ENCODE results near the gene TTYH2.

The TTYH2 gene

DNA sequence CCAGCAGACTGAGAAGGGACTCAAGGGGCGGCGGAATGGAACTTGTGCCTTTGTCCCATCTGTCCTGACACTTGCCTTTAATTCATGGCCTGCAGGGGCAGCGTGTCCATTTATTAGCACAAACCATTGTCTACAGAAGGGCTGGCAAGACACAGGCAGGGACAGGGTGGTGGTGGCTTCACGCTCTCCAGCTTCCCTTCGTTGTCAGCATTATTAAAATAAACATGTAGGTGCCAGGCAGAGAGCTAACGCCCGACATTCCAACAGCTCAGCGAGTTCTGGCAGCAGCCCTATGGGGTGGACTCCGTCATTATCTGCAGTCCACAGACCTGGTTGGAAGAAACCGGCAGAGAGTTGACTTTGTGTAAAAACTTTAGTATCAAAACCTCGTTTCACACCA lies 77.0 kb downstream of the TTYH2 start:
- H3K4me2 ChIP-seq (ENCODE audit: low read length): no peak overlapping the region
- H3K9ac ChIP-seq (ENCODE audit: low read length): no peak overlapping the region

GRCh38 chr17:74292495-74292894 lies 79.1 kb downstream of the TTYH2 start:
- TF ChIP-seq, protein P1, sequence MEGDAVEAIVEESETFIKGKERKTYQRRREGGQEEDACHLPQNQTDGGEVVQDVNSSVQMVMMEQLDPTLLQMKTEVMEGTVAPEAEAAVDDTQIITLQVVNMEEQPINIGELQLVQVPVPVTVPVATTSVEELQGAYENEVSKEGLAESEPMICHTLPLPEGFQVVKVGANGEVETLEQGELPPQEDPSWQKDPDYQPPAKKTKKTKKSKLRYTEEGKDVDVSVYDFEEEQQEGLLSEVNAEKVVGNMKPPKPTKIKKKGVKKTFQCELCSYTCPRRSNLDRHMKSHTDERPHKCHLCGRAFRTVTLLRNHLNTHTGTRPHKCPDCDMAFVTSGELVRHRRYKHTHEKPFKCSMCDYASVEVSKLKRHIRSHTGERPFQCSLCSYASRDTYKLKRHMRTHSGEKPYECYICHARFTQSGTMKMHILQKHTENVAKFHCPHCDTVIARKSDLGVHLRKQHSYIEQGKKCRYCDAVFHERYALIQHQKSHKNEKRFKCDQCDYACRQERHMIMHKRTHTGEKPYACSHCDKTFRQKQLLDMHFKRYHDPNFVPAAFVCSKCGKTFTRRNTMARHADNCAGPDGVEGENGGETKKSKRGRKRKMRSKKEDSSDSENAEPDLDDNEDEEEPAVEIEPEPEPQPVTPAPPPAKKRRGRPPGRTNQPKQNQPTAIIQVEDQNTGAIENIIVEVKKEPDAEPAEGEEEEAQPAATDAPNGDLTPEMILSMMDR (IDR thresholded peaks at IDR 0.05; ENCODE audit: low read length): no peak
- TF ChIP-seq EZH2 (IDR thresholded peaks at IDR 0.05; ENCODE audit: borderline replicate concordance, low read length): no peak
- no peaks in the 10 kb centered on the region for H3K36me3 ChIP-seq (ENCODE audit: insufficient read depth, low read length)
- H3K4me3 ChIP-seq (ENCODE audit: low read depth, low read length, poor library complexity, severe bottlenecking): no peak overlapping the region
- H3K4me1 ChIP-seq (ENCODE audit: insufficient read depth, low read length, severe bottlenecking): no peaks in the 10 kb centered on the region
- no peaks in the 10 kb centered on the region for H4K20me1 ChIP-seq (ENCODE audit: insufficient read depth, low read length)
- no peaks in the 10 kb centered on the region for H3F3A ChIP-seq (ENCODE audit: insufficient read depth, low read length)
- no peaks in the 10 kb centered on the region for H3K79me2 ChIP-seq (ENCODE audit: insufficient read depth, low read length)
- H2AFZ ChIP-seq (ENCODE audit: low read length): no peak overlapping the region
- H3K9me2 ChIP-seq (ENCODE audit: low read depth, low read length): no peaks in the 10 kb centered on the region
- no peaks in the 10 kb centered on the region for H3K9me3 ChIP-seq (ENCODE audit: low read length)
- H3K9ac ChIP-seq (ENCODE audit: low read length): no peak overlapping the region
- H3K27me3 ChIP-seq (ENCODE audit: insufficient read depth, low read length): no peaks in the 10 kb centered on the region
- no peak overlapping the region for H3K27ac ChIP-seq (ENCODE audit: low read depth, low read length, poor library complexity, severe bottlenecking)
- H3K4me2 ChIP-seq (ENCODE audit: low read length): no peak overlapping the region

More for the DNA sequence above, 77.0 kb downstream of the TTYH2 start:
- H3K9me2 ChIP-seq (ENCODE audit: low read depth, low read length): no peaks in the 10 kb centered on the region
- H2AFZ ChIP-seq (ENCODE audit: low read length): no peak overlapping the region
- H3F3A ChIP-seq (ENCODE audit: insufficient read depth, low read length): no peaks in the 10 kb centered on the region
- H3K9me3 ChIP-seq (ENCODE audit: low read length): no peaks in the 10 kb centered on the region
- H3K36me3 ChIP-seq (ENCODE audit: insufficient read depth, low read length): no peaks in the 10 kb centered on the region
- no peaks in the 10 kb centered on the region for H3K27me3 ChIP-seq (ENCODE audit: insufficient read depth, low read length)
- H3K27ac ChIP-seq (ENCODE audit: low read depth, low read length, poor library complexity, severe bottlenecking): no peak overlapping the region
- no peaks in the 10 kb centered on the region for H4K20me1 ChIP-seq (ENCODE audit: insufficient read depth, low read length)
- no peak for TF ChIP-seq EZH2 (IDR thresholded peaks at IDR 0.05; ENCODE audit: borderline replicate concordance, low read length)
- TF ChIP-seq, protein P1 (IDR thresholded peaks at IDR 0.05; ENCODE audit: low read length): no peak
- H3K79me2 ChIP-seq (ENCODE audit: insufficient read depth, low read length): no peaks in the 10 kb centered on the region
- H3K4me1 ChIP-seq (ENCODE audit: insufficient read depth, low read length, severe bottlenecking): no peaks in the 10 kb centered on the region
- H3K4me3 ChIP-seq (ENCODE audit: low read depth, low read length, poor library complexity, severe bottlenecking): no peak overlapping the region

DNA sequence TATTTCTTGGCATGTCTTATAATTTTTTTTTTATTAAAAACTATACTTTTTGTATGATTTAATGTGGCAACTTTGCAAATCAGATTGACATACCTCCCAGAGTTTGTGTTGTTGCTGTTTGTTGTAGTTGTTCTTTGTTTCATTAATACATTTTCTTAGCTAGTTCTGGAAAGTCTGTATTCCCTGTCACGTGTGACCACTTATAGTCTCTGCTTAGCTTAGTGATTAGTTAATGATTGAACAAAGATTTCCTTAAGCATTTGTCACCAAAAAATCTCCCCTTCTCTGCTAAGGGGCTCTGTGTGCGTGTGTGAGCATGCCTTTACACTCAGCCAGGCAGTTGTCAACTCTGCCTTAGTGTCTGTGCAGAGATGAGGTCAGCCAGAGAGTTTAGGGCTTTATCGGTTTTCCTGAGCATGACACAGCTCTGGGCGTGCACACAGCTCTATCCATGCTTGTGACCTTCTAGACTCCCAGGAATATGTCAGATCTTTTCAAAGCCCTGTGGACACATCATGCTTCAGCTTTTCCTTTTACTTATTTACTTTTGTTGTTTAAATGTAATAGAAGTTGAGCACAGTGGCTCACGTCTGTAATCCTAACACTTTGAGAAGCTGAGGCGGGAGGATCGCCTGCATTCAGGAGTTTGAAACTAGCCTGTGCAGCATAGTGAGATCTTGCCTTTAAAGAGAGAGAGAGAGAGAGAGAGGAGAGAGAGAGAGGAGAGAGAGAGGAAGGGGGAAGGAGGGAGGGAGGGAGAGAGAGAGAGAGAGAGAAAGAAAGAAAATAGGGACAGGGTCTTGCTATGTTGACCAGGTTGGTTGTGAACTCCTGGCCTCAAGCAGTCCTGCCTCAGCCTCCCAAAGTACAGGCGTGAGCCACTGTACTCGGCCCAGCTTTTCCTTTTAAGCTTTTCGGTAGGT lies 82.5 kb downstream of the TTYH2 start:
- Histone ChIP-seq H3K36me3 (ENCODE audit: insufficient read depth, low read length) (no peaks in the 10 kb centered on the region), H3K27ac (ENCODE audit: low read depth, low read length, poor library complexity, severe bottlenecking) (no peak overlapping the region), H3K27me3 (ENCODE audit: insufficient read depth, low read length) (no peaks in the 10 kb centered on the region), H3K9me2 (ENCODE audit: low read depth, low read length) (no peaks in the 10 kb centered on the region), H4K20me1 (ENCODE audit: insufficient read depth, low read length) (no peaks in the 10 kb centered on the region), H3K9ac (ENCODE audit: low read length) (no peak overlapping the region), H3K4me2 (ENCODE audit: low read length) (no peak overlapping the region), H3K4me1 (ENCODE audit: insufficient read depth, low read length, severe bottlenecking) (no peaks in the 10 kb centered on the region), H3K9me3 (ENCODE audit: low read length) (no peaks in the 10 kb centered on the region), H2AFZ (ENCODE audit: low read length) (no peak overlapping the region), H3K4me3 (ENCODE audit: low read depth, low read length, poor library complexity, severe bottlenecking) (no peak overlapping the region), H3K79me2 (ENCODE audit: insufficient read depth, low read length) (no peaks in the 10 kb centered on the region), H3F3A (ENCODE audit: insufficient read depth, low read length) (no peaks in the 10 kb centered on the region)
- TF ChIP-seq EZH2 (IDR thresholded peaks at IDR 0.05; ENCODE audit: borderline replicate concordance, low read length): no peak
- TF ChIP-seq, protein P1 (IDR thresholded peaks at IDR 0.05; ENCODE audit: low read length): no peak

All from OCI-LY1 (cell line).